Activated naive CD4-positive, alpha-beta T cell treated with anti-CD3 and anti-CD28 coated beads, Interleukin-2, amount 10 ng/mL, durations not matched to agents 7 days and 5 days (primary cell): Measurements from ENCODE around the gene CACNA2D2.

Source experiments
- CTCF ChIA-PET: fragments of 350-600 bp; sonication (Branson Sonifier 250); formaldehyde crosslinking; loops from one replicate; lab custom pipeline; 2021; ENCODE audit warnings: antibody characterized with exemption; lab: Charles Lee
- DNase-seq: peaks from one replicate; pipeline ENCODE4 v3.0.0-alpha.2; 2020
- H3K27ac Mint-ChIP-seq: one replicate; pipeline ENCODE4 v1.8.0; 2021; ENCODE audit warnings: mild to moderate bottlenecking, moderate library complexity, mixed read lengths
- H3K27me3 Mint-ChIP-seq: one replicate; pipeline ENCODE4 v1.8.0; 2021; ENCODE audit warnings: mild to moderate bottlenecking, mixed read lengths
- H3K36me3 Mint-ChIP-seq: one replicate; pipeline ENCODE4 v1.8.0; 2021; ENCODE audit warnings: mixed read lengths
- H3K4me1 Mint-ChIP-seq: one replicate; pipeline ENCODE4 v1.8.0; 2021; ENCODE audit warnings: mixed read lengths
- H3K4me3 Mint-ChIP-seq: one replicate; pipeline ENCODE4 v1.8.0; 2021; ENCODE audit warnings: mild to moderate bottlenecking, moderate library complexity, mixed read lengths
- H3K9me3 Mint-ChIP-seq: one replicate; pipeline ENCODE4 v1.8.0; 2021; ENCODE audit warnings: mixed read lengths

Gene CACNA2D2

GRCh38 chr3:50321336-50322114 is 181.9 kb downstream of the CACNA2D2 start:
- DNase-seq, result peak; percentile 90
- Mint-ChIP-seq H3K27me3 (no peaks in the 10 kb centered on the region), H3K9me3 (no peaks in the 10 kb centered on the region), H3K27ac (peak overlapping the region; percentile 91), H3K4me1 (peaks cover 45% of the 10 kb centered on the region), H3K36me3 (peaks cover 5% of the 10 kb centered on the region), H3K4me3 (peak overlapping the region; percentile 72)
- CTCF ChIA-PET, result interaction anchor here (0.7 to 3.5 kb wide), 4 partner anchors 7 to 30 kb away, joined by 3 to 15 read pairs (median 6); partner anchors contain the start of genes HYAL3 and NAA80

- H3K9me3 Mint-ChIP-seq, result no peaks in the 10 kb centered on the region
- H3K27me3 Mint-ChIP-seq, result no peaks in the 10 kb centered on the region
- DNase-seq, result peak; percentile 80
- H3K27ac Mint-ChIP-seq, result peak overlapping the region; percentile 86
- H3K4me1 Mint-ChIP-seq, result peaks cover 47% of the 10 kb centered on the region
- peak overlapping the region; percentile 94 for H3K4me3 Mint-ChIP-seq
- CTCF ChIA-PET, result interaction anchor here (0.7 to 2.2 kb wide), 5 partner anchors 9 to 93 kb away, joined by 3 to 8 read pairs (median 4); partner anchors contain the start of genes HYAL3 and NAA80
- H3K36me3 Mint-ChIP-seq, result peaks cover 8% of the 10 kb centered on the region
Measured at GRCh38 chr3:50320853-50321335, 182.5 kb downstream of the CACNA2D2 start.

DNA sequence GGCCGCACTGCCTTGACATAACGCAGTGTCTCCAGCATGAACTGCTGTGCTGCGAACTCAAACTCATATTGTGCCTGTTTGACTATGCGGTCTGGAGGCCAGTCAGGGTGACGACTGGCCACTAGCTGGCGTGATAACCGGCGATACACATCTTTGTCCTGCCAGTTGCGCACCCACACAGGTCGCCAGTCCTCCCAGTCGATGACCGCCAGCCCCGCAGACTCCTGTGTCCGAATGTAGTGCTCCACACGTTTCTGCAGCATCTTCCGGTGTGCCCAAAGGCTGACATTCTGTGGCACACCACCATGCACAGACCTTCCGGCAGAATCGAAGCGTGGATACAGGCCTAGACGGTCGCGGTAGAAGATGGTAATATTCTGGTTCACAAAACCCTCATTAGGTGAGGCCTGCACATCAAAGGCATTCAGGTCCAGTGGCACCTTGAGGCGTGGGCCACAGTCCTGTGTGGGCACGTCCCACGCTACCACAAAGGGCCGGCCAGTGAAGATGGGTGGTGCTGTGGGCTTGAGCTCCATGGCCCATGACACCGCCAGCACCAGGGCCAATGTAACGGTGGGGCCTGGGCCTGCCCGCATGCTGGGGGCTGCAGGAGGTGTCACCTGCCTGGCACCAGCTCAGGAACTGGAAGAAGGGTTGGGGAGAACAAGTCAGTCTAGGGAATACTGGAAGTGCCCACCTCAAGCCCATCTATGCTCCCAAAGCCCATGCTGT is 183.4 kb downstream of the CACNA2D2 start:
- H3K4me1 Mint-ChIP-seq, result peaks cover 51% of the 10 kb centered on the region
- H3K27ac Mint-ChIP-seq, result no peak overlapping the region
- CTCF ChIA-PET, result interaction anchor here (1.0 to 1.7 kb wide), 3 partner anchors 8 to 92 kb away, joined by 3 to 5 read pairs (median 4); partner anchors contain the start of gene TUSC2
- no peaks in the 10 kb centered on the region for H3K27me3 Mint-ChIP-seq
- DNase-seq, result peak; percentile 21
- H3K9me3 Mint-ChIP-seq, result no peaks in the 10 kb centered on the region
- H3K36me3 Mint-ChIP-seq, result peaks cover 6% of the 10 kb centered on the region
- H3K4me3 Mint-ChIP-seq, result peak overlapping the region; percentile 94

- H3K4me3 Mint-ChIP-seq, result peak overlapping the region; percentile 94
- CTCF ChIA-PET, result interaction anchor here (0.8 to 1.7 kb wide), 4 partner anchors 9 to 73 kb away, joined by 3 to 5 read pairs (median 4); partner anchors contain the start of gene TUSC2
- DNase-seq, result peak; percentile 18
- no peak overlapping the region for H3K27ac Mint-ChIP-seq
- H3K36me3 Mint-ChIP-seq, result peaks cover 6% of the 10 kb centered on the region
- H3K9me3 Mint-ChIP-seq, result no peaks in the 10 kb centered on the region
- H3K27me3 Mint-ChIP-seq, result no peaks in the 10 kb centered on the region
- peaks cover 45% of the 10 kb centered on the region for H3K4me1 Mint-ChIP-seq
Measured at GRCh38 chr3:50319181-50319893, 184.1 kb downstream of the CACNA2D2 start.

DNA sequence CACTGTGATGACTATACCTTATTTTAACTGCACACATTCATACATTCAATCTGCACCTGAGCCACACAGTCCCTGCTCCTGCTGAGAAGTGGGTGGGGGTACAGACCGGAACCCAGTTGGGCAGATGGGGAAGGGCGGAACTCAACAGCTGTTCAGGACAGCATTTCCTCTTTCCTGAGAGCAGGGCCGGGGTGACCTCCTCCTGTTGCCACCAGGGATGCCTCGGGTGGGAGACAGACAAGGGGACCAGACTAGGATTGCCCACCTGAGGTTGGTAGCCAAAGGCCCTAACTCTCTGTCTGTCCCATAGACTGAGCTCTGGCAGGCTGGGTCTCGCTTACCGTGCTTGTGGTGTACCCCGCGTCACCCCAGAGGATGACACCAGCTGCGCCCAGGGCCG is 184.8 kb downstream of the CACNA2D2 start:
- peaks cover 45% of the 10 kb centered on the region for H3K4me1 Mint-ChIP-seq
- H3K4me3 Mint-ChIP-seq, result no peak overlapping the region
- no peaks in the 10 kb centered on the region for H3K9me3 Mint-ChIP-seq
- no peak overlapping the region for H3K27ac Mint-ChIP-seq
- CTCF ChIA-PET, result interaction anchor here (0.8 to 1.7 kb wide), 3 partner anchors 10 to 43 kb away, joined by 3 to 5 read pairs (median 3); partner anchors contain the start of gene TUSC2
- peak; percentile 18 for DNase-seq
- H3K36me3 Mint-ChIP-seq, result peaks cover 6% of the 10 kb centered on the region
- H3K27me3 Mint-ChIP-seq, result no peaks in the 10 kb centered on the region

GRCh38 chr3:50318163-50318562 is 185.3 kb downstream of the CACNA2D2 start:
- no peak overlapping the region for H3K27ac Mint-ChIP-seq
- H3K9me3 Mint-ChIP-seq, result no peaks in the 10 kb centered on the region
- no peaks in the 10 kb centered on the region for H3K27me3 Mint-ChIP-seq
- CTCF ChIA-PET, result no interaction called here
- H3K36me3 Mint-ChIP-seq, result peaks cover 6% of the 10 kb centered on the region
- no peak overlapping the region for H3K4me3 Mint-ChIP-seq
- no peak for DNase-seq
- peaks cover 45% of the 10 kb centered on the region for H3K4me1 Mint-ChIP-seq

GRCh38 chr3:50317300-50317699 is 186.1 kb downstream of the CACNA2D2 start:
- Mint-ChIP-seq H3K9me3 (no peaks in the 10 kb centered on the region), H3K4me1 (peaks cover 45% of the 10 kb centered on the region), H3K4me3 (no peak overlapping the region)

DNA sequence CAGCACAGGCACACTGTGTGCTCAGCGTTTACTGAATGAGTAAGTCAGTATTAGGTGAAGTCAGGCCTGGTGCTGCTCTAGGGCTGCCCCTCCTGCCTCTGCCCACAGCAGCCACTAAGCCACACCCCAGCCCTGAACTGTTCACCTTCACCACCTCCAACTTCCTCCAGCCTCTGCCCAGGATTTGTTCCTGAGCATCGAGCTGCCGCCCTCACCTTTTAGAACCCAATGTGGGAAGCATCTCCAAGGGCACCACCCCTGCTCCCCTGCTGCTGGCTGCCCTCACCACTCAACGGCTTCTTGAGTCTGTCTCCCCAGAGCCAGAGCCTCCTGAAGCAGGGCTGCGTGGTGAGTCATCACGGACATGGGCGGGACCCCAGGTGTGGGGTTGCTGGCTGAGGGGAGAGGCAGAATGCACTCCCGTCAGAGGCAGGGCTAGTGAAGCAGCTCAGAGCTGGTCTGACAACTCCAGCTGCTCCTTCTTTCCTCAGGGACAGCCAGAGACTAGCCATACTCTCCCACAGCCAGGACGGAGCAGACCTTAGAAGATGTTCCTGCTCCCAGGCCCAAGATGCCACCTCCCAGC is 186.7 kb downstream of the CACNA2D2 start:
- peaks cover 6% of the 10 kb centered on the region for H3K36me3 Mint-ChIP-seq
- peak overlapping the region; percentile 22 for H3K4me3 Mint-ChIP-seq
- H3K9me3 Mint-ChIP-seq, result no peaks in the 10 kb centered on the region
- CTCF ChIA-PET, result no interaction called here
- H3K4me1 Mint-ChIP-seq, result peaks cover 45% of the 10 kb centered on the region
- peak; percentile 68 for DNase-seq
- H3K27me3 Mint-ChIP-seq, result no peaks in the 10 kb centered on the region
- peak overlapping the region; percentile 85 for H3K27ac Mint-ChIP-seq

More at GRCh38 chr3:50317300-50317699, 186.1 kb downstream of the CACNA2D2 start:
- Mint-ChIP-seq H3K27me3 (no peaks in the 10 kb centered on the region), H3K36me3 (peaks cover 6% of the 10 kb centered on the region), H3K27ac (no peak overlapping the region)
- CTCF ChIA-PET, result no interaction called here
- peak; percentile 18 for DNase-seq

- CTCF ChIA-PET, result interaction anchor here (1.5 to 3.5 kb wide), 3 partner anchors 9 to 15 kb away, joined by 5 to 15 read pairs (median 7); partner anchors contain the start of genes HYAL2, HYAL3 and NAA80
- no peak overlapping the region for H3K27ac Mint-ChIP-seq
- peaks cover 7% of the 10 kb centered on the region for H3K36me3 Mint-ChIP-seq
- no peak for DNase-seq
- H3K4me1 Mint-ChIP-seq, result peaks cover 36% of the 10 kb centered on the region
- no peak overlapping the region for H3K4me3 Mint-ChIP-seq
- no peaks in the 10 kb centered on the region for H3K9me3 Mint-ChIP-seq
- no peaks in the 10 kb centered on the region for H3K27me3 Mint-ChIP-seq
Measured at GRCh38 chr3:50314816-50315215, 188.6 kb downstream of the CACNA2D2 start.

DNA sequence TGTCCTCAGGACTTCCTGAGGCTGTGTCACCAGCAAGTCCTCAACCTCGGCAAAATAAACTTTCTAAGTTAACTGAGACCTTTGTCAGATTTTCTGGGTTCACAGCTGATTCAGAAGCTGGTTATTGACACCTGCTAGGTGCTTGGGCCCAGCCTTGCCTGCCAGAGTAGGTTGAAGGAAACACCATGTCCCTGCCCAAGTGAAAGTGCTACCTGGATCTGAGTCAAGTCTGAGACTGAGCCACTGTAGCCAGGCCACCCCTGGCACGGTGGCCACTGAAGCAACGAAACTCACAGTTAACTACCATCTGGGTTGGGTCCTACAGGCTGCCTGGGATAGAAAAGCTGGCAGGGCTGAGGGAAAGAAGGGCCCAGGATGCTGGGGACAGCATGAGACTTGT is 189.1 kb downstream of the CACNA2D2 start:
- H3K9me3 Mint-ChIP-seq, result no peaks in the 10 kb centered on the region
- no peaks in the 10 kb centered on the region for H3K27me3 Mint-ChIP-seq
- H3K27ac Mint-ChIP-seq, result no peak overlapping the region
- peaks cover 32% of the 10 kb centered on the region for H3K4me1 Mint-ChIP-seq
- peaks cover 10% of the 10 kb centered on the region for H3K36me3 Mint-ChIP-seq
- DNase-seq, result no peak
- H3K4me3 Mint-ChIP-seq, result no peak overlapping the region
- CTCF ChIA-PET, result interaction anchor here (0.6 to 3.5 kb wide), 3 partner anchors 9 to 33 kb away, joined by 3 to 15 read pairs (median 5); partner anchors contain the start of gene HYAL2
